Skeletal muscle satellite cell (primary cell): ENCODE measurements around the gene OLIG2.

Experiments
- H3K27me3 ChIP-seq: 2 replicates; pipeline ENCODE4 v1.7.0; 2013; ENCODE audit warnings: low read length; ENCODE audit not compliant: control insufficient read depth, insufficient read depth
- H3K36me3 ChIP-seq: 2 replicates; pipeline ENCODE4 v1.7.0; 2013; ENCODE audit warnings: mild to moderate bottlenecking, control low read depth, low read length; ENCODE audit not compliant: insufficient read depth
- H3K4me1 ChIP-seq: 2 replicates; pipeline ENCODE4 v1.7.0; 2013; ENCODE audit warnings: low read length; ENCODE audit not compliant: control insufficient read depth, insufficient read depth
- H3K4me2 ChIP-seq: 2 replicates; pipeline ENCODE4 v1.7.0; 2013; ENCODE audit warnings: mild to moderate bottlenecking, low read length
- H3K4me3 ChIP-seq: 2 replicates; pipeline ENCODE4 v1.7.0; 2013; ENCODE audit warnings: low read length
- H3K9ac ChIP-seq: 2 replicates; pipeline ENCODE4 v1.7.0; 2013; ENCODE audit warnings: mild to moderate bottlenecking, low read depth, low read length, moderate library complexity
- H3K9me3 ChIP-seq: replicated peaks from 2 replicates; pipeline ENCODE4 v1.7.0; 2013; ENCODE audit warnings: mild to moderate bottlenecking, control low read depth, low read length

Gene OLIG2

GRCh38 chr21:33021150-33021549, 4.6 kb upstream of the OLIG2 start:
- H3K9me3 ChIP-seq, result no peaks in the 10 kb centered on the region
- H3K36me3 ChIP-seq, result no peaks in the 10 kb centered on the region
- peaks cover 93% of the 10 kb centered on the region for H3K27me3 ChIP-seq
- no peaks in the 10 kb centered on the region for H3K4me1 ChIP-seq
- H3K4me2 ChIP-seq, result no peak overlapping the region
- H3K9ac ChIP-seq, result no peak overlapping the region
- H3K4me3 ChIP-seq, result no peak overlapping the region

- H3K4me3 ChIP-seq, result no peak overlapping the region
- H3K9me3 ChIP-seq, result no peaks in the 10 kb centered on the region
- H3K36me3 ChIP-seq, result no peaks in the 10 kb centered on the region
- no peak overlapping the region for H3K9ac ChIP-seq
- no peak overlapping the region for H3K4me2 ChIP-seq
- no peaks in the 10 kb centered on the region for H3K4me1 ChIP-seq
- peaks cover 93% of the 10 kb centered on the region for H3K27me3 ChIP-seq
Observed at GRCh38 chr21:33021667-33022066, 4.1 kb upstream of the OLIG2 start.

DNA sequence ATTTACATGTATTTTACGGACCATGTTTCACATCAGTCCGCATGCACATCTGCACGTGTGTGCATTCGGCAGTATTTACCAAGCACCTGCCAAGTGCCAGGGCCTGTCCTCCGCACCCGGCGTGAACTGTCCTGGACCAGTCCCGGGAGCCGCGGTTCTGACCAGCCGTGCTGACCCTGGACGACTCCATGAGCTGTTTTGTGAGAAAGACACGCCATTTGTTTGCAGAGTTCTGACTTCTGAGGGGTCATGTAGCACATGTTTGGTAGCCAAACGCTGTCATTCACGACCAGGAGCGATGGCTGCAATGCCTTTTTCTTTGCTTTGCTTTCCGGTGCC, 3.3 kb upstream of the OLIG2 start:
- no peak overlapping the region for H3K9ac ChIP-seq
- H3K27me3 ChIP-seq, result peaks cover 94% of the 10 kb centered on the region
- no peaks in the 10 kb centered on the region for H3K36me3 ChIP-seq
- no peak overlapping the region for H3K4me3 ChIP-seq
- H3K4me1 ChIP-seq, result no peaks in the 10 kb centered on the region
- no peaks in the 10 kb centered on the region for H3K9me3 ChIP-seq
- no peak overlapping the region for H3K4me2 ChIP-seq

DNA sequence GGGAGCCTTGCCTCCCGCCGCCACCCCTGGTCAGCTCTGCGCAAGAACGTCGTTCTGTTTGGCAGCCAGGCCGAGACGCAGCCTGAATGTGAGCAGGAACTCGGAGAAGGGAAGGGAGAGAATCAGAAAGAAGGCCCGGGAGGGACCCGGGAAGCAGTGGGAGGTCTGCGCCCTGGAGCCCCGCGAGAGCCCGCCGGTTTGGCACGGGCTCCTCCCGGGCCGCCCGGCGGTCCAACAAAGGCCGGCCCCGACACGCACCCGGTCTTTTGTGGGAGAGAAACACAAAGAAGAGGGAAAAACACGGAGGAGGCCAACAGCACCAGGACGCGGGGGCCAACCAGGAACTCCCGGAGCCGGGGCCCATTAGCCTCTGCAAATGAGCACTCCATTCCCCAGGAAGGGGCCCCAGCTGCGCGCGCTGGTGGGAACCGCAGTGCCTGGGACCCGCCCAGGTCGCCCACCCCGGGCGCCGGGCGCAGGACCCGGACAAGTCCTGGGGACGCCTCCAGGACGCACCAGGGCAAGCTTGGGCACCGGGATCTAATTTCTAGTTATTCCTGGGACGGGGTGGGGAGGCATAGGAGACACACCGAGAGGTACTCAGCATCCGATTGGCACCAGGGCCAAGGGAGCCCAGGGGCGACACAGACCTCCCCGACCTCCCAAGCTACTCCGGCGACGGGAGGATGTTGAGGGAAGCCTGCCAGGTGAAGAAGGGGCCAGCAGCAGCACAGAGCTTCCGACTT, 2.7 kb upstream of the OLIG2 start:
- Histone ChIP-seq H3K4me2 (no peak overlapping the region), H3K4me1 (no peaks in the 10 kb centered on the region), H3K9ac (no peak overlapping the region), H3K36me3 (no peaks in the 10 kb centered on the region), H3K4me3 (no peak overlapping the region), H3K9me3 (no peaks in the 10 kb centered on the region), H3K27me3 (peaks cover 98% of the 10 kb centered on the region)

GRCh38 chr21:33023574-33024200, 2.0 kb upstream of the OLIG2 start:
- no peaks in the 10 kb centered on the region for H3K4me1 ChIP-seq
- H3K4me3 ChIP-seq, result no peak overlapping the region
- no peaks in the 10 kb centered on the region for H3K9me3 ChIP-seq
- H3K9ac ChIP-seq, result no peak overlapping the region
- no peak overlapping the region for H3K4me2 ChIP-seq
- H3K36me3 ChIP-seq, result no peaks in the 10 kb centered on the region
- H3K27me3 ChIP-seq, result peaks cover 98% of the 10 kb centered on the region

DNA sequence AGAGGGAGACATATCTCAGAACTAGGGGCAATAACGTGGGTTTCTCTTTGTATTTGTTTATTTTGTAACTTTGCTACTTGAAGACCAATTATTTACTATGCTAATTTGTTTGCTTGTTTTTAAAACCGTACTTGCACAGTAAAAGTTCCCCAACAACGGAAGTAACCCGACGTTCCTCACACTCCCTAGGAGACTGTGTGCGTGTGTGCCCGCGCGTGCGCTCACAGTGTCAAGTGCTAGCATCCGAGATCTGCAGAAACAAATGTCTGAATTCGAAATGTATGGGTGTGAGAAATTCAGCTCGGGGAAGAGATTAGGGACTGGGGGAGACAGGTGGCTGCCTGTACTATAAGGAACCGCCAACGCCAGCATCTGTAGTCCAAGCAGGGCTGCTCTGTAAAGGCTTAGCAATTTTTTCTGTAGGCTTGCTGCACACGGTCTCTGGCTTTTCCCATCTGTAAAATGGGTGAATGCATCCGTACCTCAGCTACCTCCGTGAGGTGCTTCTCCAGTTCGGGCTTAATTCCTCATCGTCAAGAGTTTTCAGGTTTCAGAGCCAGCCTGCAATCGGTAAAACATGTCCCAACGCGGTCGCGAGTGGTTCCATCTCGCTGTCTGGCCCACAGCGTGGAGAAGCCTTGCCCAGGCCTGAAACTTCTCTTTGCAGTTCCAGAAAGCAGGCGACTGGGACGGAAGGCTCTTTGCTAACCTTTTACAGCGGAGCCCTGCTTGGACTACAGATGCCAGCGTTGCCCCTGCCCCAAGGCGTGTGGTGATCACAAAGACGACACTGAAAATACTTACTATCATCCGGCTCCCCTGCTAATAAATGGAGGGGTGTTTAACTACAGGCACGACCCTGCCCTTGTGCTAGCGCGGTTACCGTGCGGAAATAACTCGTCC, 1.3 kb upstream of the OLIG2 start:
- H3K4me2 ChIP-seq, result no peak overlapping the region
- no peaks in the 10 kb centered on the region for H3K36me3 ChIP-seq
- no peak overlapping the region for H3K4me3 ChIP-seq
- H3K9me3 ChIP-seq, result no peaks in the 10 kb centered on the region
- H3K9ac ChIP-seq, result no peak overlapping the region
- no peaks in the 10 kb centered on the region for H3K4me1 ChIP-seq
- peaks cover 98% of the 10 kb centered on the region for H3K27me3 ChIP-seq

GRCh38 chr21:33025106-33025488, 638 bp upstream of the OLIG2 start:
- no peaks in the 10 kb centered on the region for H3K4me1 ChIP-seq

DNA sequence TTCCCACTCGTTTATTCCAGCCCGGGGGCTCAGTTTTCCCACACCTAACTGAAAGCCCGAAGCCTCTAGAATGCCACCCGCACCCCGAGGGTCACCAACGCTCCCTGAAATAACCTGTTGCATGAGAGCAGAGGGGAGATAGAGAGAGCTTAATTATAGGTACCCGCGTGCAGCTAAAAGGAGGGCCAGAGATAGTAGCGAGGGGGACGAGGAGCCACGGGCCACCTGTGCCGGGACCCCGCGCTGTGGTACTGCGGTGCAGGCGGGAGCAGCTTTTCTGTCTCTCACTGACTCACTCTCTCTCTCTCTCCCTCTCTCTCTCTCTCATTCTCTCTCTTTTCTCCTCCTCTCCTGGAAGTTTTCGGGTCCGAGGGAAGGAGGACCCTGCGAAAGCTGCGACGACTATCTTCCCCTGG, 716 bp downstream of the OLIG2 start:
- Histone ChIP-seq H3K27me3 (peaks cover 99% of the 10 kb centered on the region), H3K4me3 (no peak overlapping the region), H3K9me3 (no peaks in the 10 kb centered on the region), H3K36me3 (no peaks in the 10 kb centered on the region), H3K4me2 (no peak overlapping the region), H3K9ac (no peak overlapping the region), H3K4me1 (no peaks in the 10 kb centered on the region)

More at GRCh38 chr21:33025106-33025488, 638 bp upstream of the OLIG2 start:
- Histone ChIP-seq H3K9ac (no peak overlapping the region), H3K27me3 (peaks cover 98% of the 10 kb centered on the region), H3K9me3 (no peaks in the 10 kb centered on the region), H3K4me2 (no peak overlapping the region), H3K4me3 (no peak overlapping the region), H3K36me3 (no peaks in the 10 kb centered on the region)

GRCh38 chr21:33026878-33027400, 1.2 kb downstream of the OLIG2 start:
- H3K9ac ChIP-seq, result no peak overlapping the region
- H3K4me2 ChIP-seq, result no peak overlapping the region
- no peaks in the 10 kb centered on the region for H3K36me3 ChIP-seq
- no peak overlapping the region for H3K4me3 ChIP-seq
- H3K4me1 ChIP-seq, result no peaks in the 10 kb centered on the region
- H3K27me3 ChIP-seq, result peaks cover 99% of the 10 kb centered on the region
- no peaks in the 10 kb centered on the region for H3K9me3 ChIP-seq

DNA sequence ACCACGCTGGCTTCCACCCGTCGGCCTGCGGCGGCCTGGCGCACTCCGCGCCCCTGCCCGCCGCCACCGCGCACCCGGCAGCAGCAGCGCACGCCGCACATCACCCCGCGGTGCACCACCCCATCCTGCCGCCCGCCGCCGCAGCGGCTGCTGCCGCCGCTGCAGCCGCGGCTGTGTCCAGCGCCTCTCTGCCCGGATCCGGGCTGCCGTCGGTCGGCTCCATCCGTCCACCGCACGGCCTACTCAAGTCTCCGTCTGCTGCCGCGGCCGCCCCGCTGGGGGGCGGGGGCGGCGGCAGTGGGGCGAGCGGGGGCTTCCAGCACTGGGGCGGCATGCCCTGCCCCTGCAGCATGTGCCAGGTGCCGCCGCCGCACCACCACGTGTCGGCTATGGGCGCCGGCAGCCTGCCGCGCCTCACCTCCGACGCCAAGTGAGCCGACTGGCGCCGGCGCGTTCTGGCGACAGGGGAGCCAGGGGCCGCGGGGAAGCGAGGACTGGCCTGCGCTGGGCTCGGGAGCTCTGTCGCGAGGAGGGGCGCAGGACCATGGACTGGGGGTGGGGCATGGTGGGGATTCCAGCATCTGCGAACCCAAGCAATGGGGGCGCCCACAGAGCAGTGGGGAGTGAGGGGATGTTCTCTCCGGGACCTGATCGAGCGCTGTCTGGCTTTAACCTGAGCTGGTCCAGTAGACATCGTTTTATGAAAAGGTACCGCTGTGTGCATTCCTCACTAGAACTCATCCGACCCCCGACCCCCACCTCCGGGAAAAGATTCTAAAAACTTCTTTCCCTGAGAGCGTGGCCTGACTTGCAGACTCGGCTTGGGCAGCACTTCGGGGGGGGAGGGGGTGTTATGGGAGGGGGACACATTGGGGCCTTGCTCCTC, 1.9 kb downstream of the OLIG2 start:
- Histone ChIP-seq H3K36me3 (no peaks in the 10 kb centered on the region), H3K9ac (no peak overlapping the region), H3K4me1 (no peaks in the 10 kb centered on the region), H3K27me3 (peaks cover 99% of the 10 kb centered on the region), H3K9me3 (no peaks in the 10 kb centered on the region), H3K4me2 (no peak overlapping the region), H3K4me3 (no peak overlapping the region)

- H3K4me1 ChIP-seq, result no peaks in the 10 kb centered on the region
Observed at GRCh38 chr21:33028287-33028670, 2.5 kb downstream of the OLIG2 start.

More at GRCh38 chr21:33028287-33028670, 2.5 kb downstream of the OLIG2 start:
- Histone ChIP-seq H3K9ac (no peak overlapping the region), H3K4me3 (no peak overlapping the region), H3K27me3 (peaks cover 96% of the 10 kb centered on the region), H3K36me3 (no peaks in the 10 kb centered on the region), H3K9me3 (no peaks in the 10 kb centered on the region), H3K4me2 (no peak overlapping the region)
